Immature natural killer cell (primary cell): ENCODE results near the gene RUBCN. TPM values are rescaled to one million over a fixed set of nuclear protein-coding genes. Genes with fewer than 3 reads are reported as not detected.
"Not testable (repeated sequence)": the region's sequence is repeated elsewhere in the genome, so short reads cannot be mapped to it uniquely, and the experiment has no call there.

Experiments used
- DNase-seq, 3 donors: peaks; one replicate each; pipeline ENCODE4 v3.0.0; 2022; ENCODE audit warnings: mixed read lengths in 1 of 3
- H3K27ac Mint-ChIP-seq, 6 donors: one replicate each; pipeline ENCODE4 v1.8.0; 2020; ENCODE audit warnings: mixed read lengths in 6 of 6, mild to moderate bottlenecking in 5 of 6, inconsistent platforms in 4 of 6, moderate library complexity in 3 of 6
- H3K27me3 Mint-ChIP-seq, 3 donors: one replicate each; pipeline ENCODE4 v1.8.0; 2020 to 2021; ENCODE audit warnings: low read depth in 3 of 3, mild to moderate bottlenecking in 3 of 3, mixed read lengths in 3 of 3, moderate library complexity in 3 of 3, inconsistent platforms in 1 of 3
- H3K36me3 Mint-ChIP-seq, 3 donors: one replicate each; pipeline ENCODE4 v1.8.0; 2020; ENCODE audit warnings: mixed read lengths in 3 of 3, inconsistent platforms in 2 of 3, mild to moderate bottlenecking in 2 of 3
- H3K4me1 Mint-ChIP-seq, 2 donors: one replicate each; pipeline ENCODE4 v1.8.0; 2020; ENCODE audit warnings: inconsistent platforms in 2 of 2, mild to moderate bottlenecking in 2 of 2, mixed read lengths in 2 of 2, moderate library complexity in 1 of 2
- H3K4me3 Mint-ChIP-seq, 5 donors: one replicate each; pipeline ENCODE4 v1.8.0; 2020; ENCODE audit warnings: mild to moderate bottlenecking in 5 of 5, mixed read lengths in 5 of 5, inconsistent platforms in 3 of 5, moderate library complexity in 3 of 5
- H3K9me3 Mint-ChIP-seq, 6 donors: one replicate each; pipeline ENCODE4 v1.8.0; 2020; ENCODE audit warnings: mild to moderate bottlenecking in 6 of 6, mixed read lengths in 6 of 6, inconsistent platforms in 4 of 6, moderate library complexity in 3 of 6
- polyA plus RNA-seq, 3 donors: library from polyadenylated mRNA; unstranded; fragments of 300-500 nt; fragmentation: Illumina TruSeq; gene quantifications; one replicate each; pipeline ENCODE4 v1.2.3, GENCODE V29; 2021

The RUBCN gene
- polyA plus RNA-seq, 3 donors from 2014 or later: 8.9 to 29.9 (median 10.9) TPM

GRCh38 chr3:197749315-197749600, 12.6 kb upstream of the RUBCN start:
- Mint-ChIP-seq H3K4me3 (peak overlapping the region; percentile 92 to 100 (median 98)), H3K9me3 (peaks cover 0 to 2% (median 0%) of the 10 kb centered on the region in 6 donors), H3K27ac (peak overlapping the region; percentile 84 to 99 (median 96)), H3K36me3 (no peaks in the 10 kb centered on the region), H3K4me1 (peaks cover 39 to 53% of the 10 kb centered on the region in 2 donors), H3K27me3 (peaks cover 10 to 15% (median 14%) of the 10 kb centered on the region in 3 donors)
- no peak for DNase-seq

DNA sequence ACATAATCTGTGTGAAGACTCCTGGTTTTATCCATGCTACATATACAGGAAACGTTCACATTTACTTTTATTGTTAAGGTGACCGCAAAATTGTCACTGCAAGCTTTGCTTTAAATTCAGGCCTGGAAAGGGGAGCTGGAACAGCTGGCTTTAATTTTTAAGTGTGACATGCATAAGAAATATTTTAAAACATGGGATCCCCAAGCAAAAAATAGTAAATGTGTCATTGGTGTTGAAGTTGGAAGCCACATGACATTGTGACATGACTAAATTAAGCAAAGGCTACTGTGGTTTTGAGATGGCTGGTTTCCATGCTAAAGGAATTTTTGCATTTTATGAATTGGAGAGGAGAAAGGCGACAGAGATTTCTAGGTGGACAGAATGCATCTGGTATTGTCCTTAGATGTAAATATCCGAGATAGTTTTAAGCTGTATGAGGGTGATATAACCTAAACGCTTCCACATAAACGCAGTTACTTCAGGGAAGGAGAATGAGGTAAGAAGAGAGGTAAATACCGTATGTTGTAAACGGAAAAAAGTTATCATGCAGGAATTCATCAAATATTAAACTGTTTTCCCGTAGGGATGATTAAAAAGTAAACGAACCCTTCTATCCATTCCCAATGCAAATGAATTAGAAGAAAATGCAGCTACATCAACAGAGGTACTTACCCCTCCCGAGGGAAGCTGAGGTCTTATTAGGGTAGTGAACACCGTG, 12.1 kb upstream of the RUBCN start:
- Mint-ChIP-seq H3K27me3 (peaks cover 10 to 15% (median 14%) of the 10 kb centered on the region in 3 donors), H3K4me1 (peaks cover 35 to 48% of the 10 kb centered on the region in 2 donors), H3K9me3 (peaks cover 0 to 2% (median 0%) of the 10 kb centered on the region in 6 donors), H3K27ac (peak overlapping the region; percentile 84 to 99 (median 96)), H3K4me3 (peak overlapping the region; percentile 92 to 100 (median 98)), H3K36me3 (no peaks in the 10 kb centered on the region)
- DNase-seq: no peak

- Mint-ChIP-seq H3K27ac (peak overlapping the region in 2 of 6 donors; percentile 36 to 41), H3K4me3 (peak overlapping the region in 1 of 5 donors; percentile 32), H3K27me3 (peaks cover 10 to 16% (median 15%) of the 10 kb centered on the region in 3 donors)
Measured at GRCh38 chr3:197746801-197747237, 10.1 kb upstream of the RUBCN start.

DNA sequence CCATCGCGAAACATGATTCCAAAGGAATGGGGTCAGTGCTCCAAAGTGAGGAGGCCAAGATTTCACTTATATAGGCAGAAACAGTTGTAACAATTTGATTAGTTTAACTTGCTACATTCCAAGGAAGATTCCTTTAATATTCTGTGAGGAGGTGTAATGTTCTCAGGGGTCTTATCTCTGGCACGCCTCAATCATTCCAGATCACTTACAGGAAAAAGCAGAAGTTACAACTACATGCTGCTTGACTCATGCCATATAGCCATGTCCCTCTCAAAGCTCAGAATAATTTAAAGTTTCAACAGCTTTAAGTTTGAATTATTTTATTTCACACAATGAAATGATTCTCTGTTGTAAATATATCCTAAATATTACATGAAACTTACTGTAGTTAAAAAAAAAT, 9.5 kb upstream of the RUBCN start:
- DNase-seq: no peak
- H3K9me3 Mint-ChIP-seq: peaks cover 0 to 2% (median 0%) of the 10 kb centered on the region in 6 donors
- peaks cover 17 to 22% of the 10 kb centered on the region in 2 donors for H3K4me1 Mint-ChIP-seq
- peaks cover 10 to 16% (median 15%) of the 10 kb centered on the region in 3 donors for H3K27me3 Mint-ChIP-seq
- no peaks in the 10 kb centered on the region for H3K36me3 Mint-ChIP-seq
- no peak overlapping the region for H3K27ac Mint-ChIP-seq
- no peak overlapping the region for H3K4me3 Mint-ChIP-seq

More at GRCh38 chr3:197746801-197747237, 10.1 kb upstream of the RUBCN start:
- peaks cover 22 to 28% of the 10 kb centered on the region in 2 donors for H3K4me1 Mint-ChIP-seq
- H3K9me3 Mint-ChIP-seq: peaks cover 0 to 2% (median 0%) of the 10 kb centered on the region in 6 donors
- H3K36me3 Mint-ChIP-seq: no peaks in the 10 kb centered on the region
- DNase-seq: no peak

GRCh38 chr3:197742787-197743186, 6.1 kb upstream of the RUBCN start:
- DNase-seq: no peak
- no peak overlapping the region for H3K27ac Mint-ChIP-seq
- H3K4me3 Mint-ChIP-seq: no peak overlapping the region
- peaks cover 0 to 3% (median 2%) of the 10 kb centered on the region in 3 donors for H3K27me3 Mint-ChIP-seq
- no peaks in the 10 kb centered on the region for H3K9me3 Mint-ChIP-seq
- no peaks in the 10 kb centered on the region for H3K36me3 Mint-ChIP-seq
- peaks cover under 1% of the 10 kb centered on the region in 2 donors for H3K4me1 Mint-ChIP-seq

- no peak for DNase-seq
- Mint-ChIP-seq H3K27me3 (peaks cover 0 to 16% (median 7%) of the 10 kb centered on the region in 3 donors), H3K36me3 (no peaks in the 10 kb centered on the region), H3K9me3 (no peaks in the 10 kb centered on the region), H3K27ac (peak overlapping the region; percentile 78 to 92 (median 88)), H3K4me1 (peaks cover 26 to 32% of the 10 kb centered on the region in 2 donors), H3K4me3 (peak overlapping the region; percentile 89 to 97 (median 93))
Measured at GRCh38 chr3:197737749-197738462, 1.2 kb upstream of the RUBCN start.

DNA sequence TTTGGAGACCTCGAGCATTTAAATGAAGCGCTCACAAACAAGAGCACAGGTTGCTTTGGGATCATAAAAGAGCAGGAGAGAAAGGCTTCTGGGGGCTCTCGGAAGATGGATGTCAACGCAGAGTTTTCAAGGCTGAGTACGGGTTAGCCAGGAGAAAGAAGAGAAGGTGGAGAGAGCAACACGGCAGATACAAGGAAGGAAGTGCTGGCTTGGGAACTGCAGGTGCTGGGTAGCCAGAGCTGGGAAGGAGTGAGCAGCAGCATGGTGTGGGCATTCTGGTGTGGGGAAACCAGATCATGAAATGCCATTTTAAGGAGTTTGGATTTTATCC, 580 bp upstream of the RUBCN start:
- Mint-ChIP-seq H3K4me1 (peaks cover 29 to 37% of the 10 kb centered on the region in 2 donors), H3K9me3 (no peaks in the 10 kb centered on the region), H3K27me3 (peaks cover 0 to 16% (median 7%) of the 10 kb centered on the region in 3 donors), H3K27ac (peak overlapping the region; percentile 78 to 92 (median 88)), H3K4me3 (peak overlapping the region; percentile 89 to 97 (median 93)), H3K36me3 (no peaks in the 10 kb centered on the region)
- DNase-seq: no peak

DNA sequence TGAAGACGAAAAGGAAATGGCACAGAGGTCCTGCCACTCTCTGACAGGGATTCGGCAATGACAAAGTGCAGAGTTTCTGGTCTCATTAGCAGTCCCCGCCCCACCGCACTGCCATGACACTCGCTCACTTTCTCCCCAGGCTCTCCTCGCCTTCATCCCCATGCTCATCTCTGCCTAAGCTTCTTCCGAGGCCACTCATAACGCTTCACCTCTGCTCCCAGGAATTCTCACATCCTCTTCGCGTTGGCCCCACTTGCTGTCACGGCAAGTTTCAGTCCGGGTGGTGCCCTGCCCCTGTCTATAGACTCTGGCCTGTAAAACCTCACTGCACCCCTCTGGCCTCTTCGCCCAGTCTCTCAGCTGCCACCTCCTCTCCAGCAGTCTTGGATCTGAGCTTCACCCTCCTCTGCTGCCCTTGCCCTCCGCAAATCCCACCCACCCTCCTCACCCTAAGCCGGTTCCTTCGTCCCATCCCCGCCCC, 654 bp downstream of the RUBCN start:
- peak overlapping the region; percentile 86 to 98 (median 94) for H3K27ac Mint-ChIP-seq
- H3K4me1 Mint-ChIP-seq: peaks cover 31 to 38% of the 10 kb centered on the region in 2 donors
- H3K4me3 Mint-ChIP-seq: peak overlapping the region; percentile 92 to 99 (median 94)
- H3K27me3 Mint-ChIP-seq: peaks cover 0 to 16% (median 7%) of the 10 kb centered on the region in 3 donors
- DNase-seq: peak; percentile 26 to 32 (median 31)
- H3K9me3 Mint-ChIP-seq: no peaks in the 10 kb centered on the region
- no peaks in the 10 kb centered on the region for H3K36me3 Mint-ChIP-seq

GRCh38 chr3:197734667-197735318, 1.9 kb downstream of the RUBCN start:
- no peak for DNase-seq
- H3K4me1 Mint-ChIP-seq: peaks cover 35 to 43% of the 10 kb centered on the region in 2 donors
- no peaks in the 10 kb centered on the region for H3K9me3 Mint-ChIP-seq
- H3K27me3 Mint-ChIP-seq: peaks cover 0 to 16% (median 7%) of the 10 kb centered on the region in 3 donors
- peaks cover 0 to 4% (median 0%) of the 10 kb centered on the region in 3 donors for H3K36me3 Mint-ChIP-seq
- peak overlapping the region in 3 of 6 donors; percentile 13 to 69 (median 32) for H3K27ac Mint-ChIP-seq
- peak overlapping the region in 4 of 5 donors; percentile 33 to 65 (median 47) for H3K4me3 Mint-ChIP-seq

- Mint-ChIP-seq H3K9me3 (no peaks in the 10 kb centered on the region), H3K27me3 (peaks cover 0 to 15% (median 7%) of the 10 kb centered on the region in 3 donors), H3K4me3 (no peak overlapping the region), H3K36me3 (peaks cover 0 to 4% (median 3%) of the 10 kb centered on the region in 3 donors), H3K4me1 (peaks cover 39 to 51% of the 10 kb centered on the region in 2 donors), H3K27ac (no peak overlapping the region)
- DNase-seq: no peak
Measured at GRCh38 chr3:197733042-197733441, 3.7 kb downstream of the RUBCN start.

GRCh38 chr3:197731483-197731882, 5.2 kb downstream of the RUBCN start:
- H3K36me3 Mint-ChIP-seq, H3K27ac Mint-ChIP-seq, DNase-seq, H3K4me3 Mint-ChIP-seq, H3K27me3 Mint-ChIP-seq, H3K9me3 Mint-ChIP-seq: not testable (repeated sequence)
- H3K4me1 Mint-ChIP-seq: peaks cover 32 to 41% of the 10 kb centered on the region in 2 donors

DNA sequence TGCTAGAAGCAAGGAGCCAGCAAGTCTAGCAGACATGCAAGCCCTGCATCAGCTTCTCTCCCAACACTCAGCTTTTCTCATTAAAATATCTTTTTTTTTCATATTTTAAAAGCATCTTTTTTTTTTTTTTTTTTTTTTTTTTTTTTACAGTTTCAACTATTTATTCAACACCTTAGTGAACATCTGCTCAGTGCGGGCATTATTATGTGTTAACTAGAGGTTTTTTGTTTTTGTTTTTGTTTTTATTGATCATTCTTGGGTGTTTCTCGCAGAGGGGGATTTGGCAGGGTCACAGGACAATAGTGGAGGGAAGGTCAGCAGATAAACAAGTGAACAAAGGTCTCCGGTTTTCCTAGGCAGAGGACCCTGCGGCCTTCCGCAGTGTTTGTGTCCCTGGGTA, 5.9 kb downstream of the RUBCN start:
- DNase-seq, H3K4me3 Mint-ChIP-seq, H3K27ac Mint-ChIP-seq, H3K36me3 Mint-ChIP-seq, H3K27me3 Mint-ChIP-seq, H3K9me3 Mint-ChIP-seq: not testable (repeated sequence)
- peaks cover 27 to 39% of the 10 kb centered on the region in 2 donors for H3K4me1 Mint-ChIP-seq

DNA sequence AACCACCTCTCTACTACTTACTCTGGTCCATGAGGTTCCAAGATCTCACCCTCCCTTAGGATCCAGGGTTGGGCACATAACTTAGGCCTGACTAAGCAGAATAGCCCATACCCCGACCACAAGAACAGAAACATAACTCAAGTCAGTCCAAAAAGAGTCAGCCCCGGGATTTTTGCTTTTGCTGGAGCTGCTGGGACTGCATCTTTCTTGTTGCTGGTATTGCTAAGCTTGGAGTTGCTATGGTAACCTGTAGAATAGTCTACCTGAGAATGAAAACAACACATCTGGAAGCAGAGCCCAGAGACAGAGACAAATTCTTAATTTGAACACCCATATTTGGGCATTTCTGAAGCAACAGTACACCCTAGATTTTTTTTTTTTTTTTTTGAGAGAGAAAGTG, 6.5 kb downstream of the RUBCN start:
- H3K4me1 Mint-ChIP-seq: peaks cover 22 to 35% of the 10 kb centered on the region in 2 donors
- no peak overlapping the region for H3K4me3 Mint-ChIP-seq
- no peak for DNase-seq
- H3K36me3 Mint-ChIP-seq: peaks cover 0 to 4% (median 3%) of the 10 kb centered on the region in 3 donors
- no peaks in the 10 kb centered on the region for H3K9me3 Mint-ChIP-seq
- H3K27me3 Mint-ChIP-seq: peaks cover 0 to 2% (median 0%) of the 10 kb centered on the region in 3 donors
- H3K27ac Mint-ChIP-seq: peak overlapping the region in 1 of 6 donors; percentile 45
